Measurements from ENCODE around the gene TNFSF8. TPM values are rescaled to one million over a fixed set of nuclear protein-coding genes. Genes with fewer than 3 reads are reported as not detected.
A peak's percentile ranks its signal among the peaks of the same experiment; 100 is the strongest.

Gene TNFSF8
- 1 to 10 TPM in 1 of 2 donors, under 1 TPM in 1; 0.22 to 1.7 TPM for total RNA-seq

DNA sequence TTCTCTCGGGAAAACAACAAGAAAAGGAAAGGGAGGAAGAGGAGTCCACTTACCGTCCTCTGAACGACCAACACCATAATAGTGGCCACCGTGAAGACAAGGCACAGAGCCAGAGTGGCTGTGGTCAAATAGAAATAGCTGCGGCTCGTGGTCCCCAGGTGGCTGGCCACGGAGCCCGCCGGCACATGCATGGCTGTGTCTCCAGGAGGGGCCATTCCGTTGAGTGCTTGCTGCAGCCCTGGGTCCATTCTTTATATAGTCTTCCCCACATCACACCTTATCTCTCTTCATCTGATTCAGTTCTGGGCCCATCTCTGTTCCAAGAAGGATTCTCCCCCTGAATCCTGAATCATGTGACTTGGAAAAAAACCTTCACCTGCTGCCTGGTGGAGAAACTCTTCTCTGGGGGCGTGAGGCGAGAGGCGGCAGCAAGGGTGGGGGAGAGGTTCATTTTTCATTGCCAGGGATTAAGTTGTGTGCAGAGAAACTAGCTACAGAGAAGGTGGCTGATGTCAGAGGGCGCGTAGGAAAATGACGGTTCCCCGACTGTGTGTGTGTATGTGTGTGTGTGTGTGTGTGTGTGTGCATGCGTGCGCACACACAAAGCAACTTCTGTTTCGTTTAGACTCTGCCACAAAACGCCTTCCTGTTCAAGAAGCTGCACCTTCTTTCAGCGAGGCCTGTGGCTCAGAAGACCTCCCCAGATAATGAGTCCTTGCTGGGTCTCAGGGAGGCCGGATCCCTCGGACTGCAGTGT, at the start of gene TNFSF8:
Gene TNFSF8, minus strand, starts transcription at position 536 of the 757 bp plus-strand sequence. Its CDS starts 288 bp downstream, at position 248.
- no peak for DNase-seq (ENCODE audit: low spot score)
- H3K9me3 ChIP-seq, result no peaks in the 10 kb centered on the region
- H3K36me3 ChIP-seq, result no peaks in the 10 kb centered on the region
- H3K4me3 ChIP-seq, result peak within 1 kb of the TSS; percentile 9 to 16
- no peaks in the 10 kb centered on the region for H3K4me1 ChIP-seq
- no peaks in the 10 kb centered on the region for H3K27me3 ChIP-seq
- TF ChIP-seq, protein P1, sequence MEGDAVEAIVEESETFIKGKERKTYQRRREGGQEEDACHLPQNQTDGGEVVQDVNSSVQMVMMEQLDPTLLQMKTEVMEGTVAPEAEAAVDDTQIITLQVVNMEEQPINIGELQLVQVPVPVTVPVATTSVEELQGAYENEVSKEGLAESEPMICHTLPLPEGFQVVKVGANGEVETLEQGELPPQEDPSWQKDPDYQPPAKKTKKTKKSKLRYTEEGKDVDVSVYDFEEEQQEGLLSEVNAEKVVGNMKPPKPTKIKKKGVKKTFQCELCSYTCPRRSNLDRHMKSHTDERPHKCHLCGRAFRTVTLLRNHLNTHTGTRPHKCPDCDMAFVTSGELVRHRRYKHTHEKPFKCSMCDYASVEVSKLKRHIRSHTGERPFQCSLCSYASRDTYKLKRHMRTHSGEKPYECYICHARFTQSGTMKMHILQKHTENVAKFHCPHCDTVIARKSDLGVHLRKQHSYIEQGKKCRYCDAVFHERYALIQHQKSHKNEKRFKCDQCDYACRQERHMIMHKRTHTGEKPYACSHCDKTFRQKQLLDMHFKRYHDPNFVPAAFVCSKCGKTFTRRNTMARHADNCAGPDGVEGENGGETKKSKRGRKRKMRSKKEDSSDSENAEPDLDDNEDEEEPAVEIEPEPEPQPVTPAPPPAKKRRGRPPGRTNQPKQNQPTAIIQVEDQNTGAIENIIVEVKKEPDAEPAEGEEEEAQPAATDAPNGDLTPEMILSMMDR (IDR thresholded peaks at IDR 0.05), result no peak
- peak within 1 kb of the TSS; percentile 21 to 50 for H3K27ac ChIP-seq

DNA sequence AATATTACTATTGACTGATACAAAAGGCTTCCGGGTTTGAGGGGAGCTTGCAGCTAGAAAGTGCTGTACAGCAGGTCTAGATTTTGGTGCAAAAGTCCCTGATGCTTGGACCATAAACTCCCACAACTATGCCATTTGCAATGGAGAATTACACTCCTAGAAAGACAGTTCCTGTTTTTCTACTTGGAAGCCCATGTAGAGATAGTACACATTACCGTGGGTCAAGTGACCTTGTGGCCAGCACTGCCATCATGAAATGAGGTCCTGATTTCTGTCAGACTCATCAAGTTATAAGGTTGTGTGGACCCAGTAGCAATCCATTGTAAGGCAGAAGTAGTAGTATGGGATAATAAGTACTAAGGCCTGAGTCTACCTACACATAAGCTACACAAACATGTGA, 42.8 kb upstream of the TNFSF8 start:
- TF ChIP-seq, protein P1 (IDR thresholded peaks at IDR 0.05), result no peak
- Histone ChIP-seq H3K36me3 (no peaks in the 10 kb centered on the region), H3K4me1 (no peaks in the 10 kb centered on the region), H3K27ac (no peak overlapping the region), H3K4me3 (no peak overlapping the region), H3K9me3 (no peaks in the 10 kb centered on the region), H3K27me3 (no peaks in the 10 kb centered on the region)
- DNase-seq (ENCODE audit: low spot score), result no peak

GRCh38 chr9:114972510-114973136, 42.2 kb upstream of the TNFSF8 start:
- TF ChIP-seq, protein P1 (IDR thresholded peaks at IDR 0.05), result no peak
- no peaks in the 10 kb centered on the region for H3K4me1 ChIP-seq
- H3K9me3 ChIP-seq, result no peaks in the 10 kb centered on the region
- no peak overlapping the region for H3K4me3 ChIP-seq
- H3K36me3 ChIP-seq, result no peaks in the 10 kb centered on the region
- no peak overlapping the region for H3K27ac ChIP-seq
- DNase-seq (ENCODE audit: low spot score), result no peak
- H3K27me3 ChIP-seq, result no peaks in the 10 kb centered on the region

DNA sequence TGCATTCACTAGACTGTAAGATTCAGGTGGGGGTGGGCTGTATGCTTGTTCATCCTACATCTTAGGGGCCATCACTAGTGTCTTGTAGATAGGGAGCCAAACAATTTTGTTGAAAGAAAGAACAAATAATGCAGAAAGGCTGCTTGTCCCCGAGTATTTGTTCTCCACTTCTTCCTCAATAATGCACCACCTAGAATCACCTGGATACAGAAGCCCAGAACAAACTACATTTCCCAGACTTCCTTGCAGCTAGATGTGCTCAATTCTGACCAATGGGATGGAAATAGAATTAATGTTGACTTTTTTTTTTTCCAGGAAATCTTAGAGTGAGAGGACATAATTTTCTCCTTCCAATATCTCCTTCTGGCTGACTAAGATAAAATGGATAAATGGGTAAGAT, 38.9 kb upstream of the TNFSF8 start:
- Histone ChIP-seq H3K36me3 (no peaks in the 10 kb centered on the region), H3K4me1 (no peaks in the 10 kb centered on the region), H3K27me3 (no peaks in the 10 kb centered on the region), H3K4me3 (no peak overlapping the region), H3K27ac (no peak overlapping the region), H3K9me3 (no peaks in the 10 kb centered on the region)
- DNase-seq (ENCODE audit: low spot score), result no peak
- TF ChIP-seq, protein P1 (IDR thresholded peaks at IDR 0.05), result no peak

DNA sequence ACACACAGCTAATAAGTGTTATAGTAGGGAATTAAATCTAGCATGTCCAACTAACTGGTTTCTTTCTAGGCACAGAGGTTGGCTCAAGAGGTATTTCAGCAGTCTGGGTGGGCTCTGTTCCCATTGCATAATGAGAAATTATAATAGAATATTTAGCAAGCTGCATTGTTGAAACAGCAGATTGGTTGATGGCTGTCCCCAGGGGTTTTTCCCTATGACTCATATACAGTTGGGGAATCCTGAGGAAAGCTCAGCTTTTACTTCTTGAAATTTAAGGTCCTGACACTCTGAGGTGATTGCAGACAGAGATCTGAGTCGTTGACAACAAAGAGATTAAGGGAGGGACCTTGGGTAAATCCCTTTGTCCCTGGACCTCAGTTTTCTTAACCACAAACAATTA, 38.3 kb upstream of the TNFSF8 start:
- no peak overlapping the region for H3K27ac ChIP-seq
- peaks cover 0 to 3% of the 10 kb centered on the region in 2 donors for H3K9me3 ChIP-seq
- H3K4me1 ChIP-seq, result no peaks in the 10 kb centered on the region
- TF ChIP-seq, protein P1 (IDR thresholded peaks at IDR 0.05), result no peak
- no peaks in the 10 kb centered on the region for H3K27me3 ChIP-seq
- DNase-seq (ENCODE audit: low spot score), result no peak
- H3K36me3 ChIP-seq, result no peaks in the 10 kb centered on the region
- H3K4me3 ChIP-seq, result no peak overlapping the region

Measured in right atrium auricular region (tissue), 2 donors.